Activated CD8-positive, alpha-beta memory T cell treated with anti-CD3 and anti-CD28 coated beads, Interleukin-2, amount 10 ng/mL, durations not matched to agents 7 days and 5 days (primary cell): Measurements from ENCODE around the gene ITPRIP. TPM values are rescaled to one million over a fixed set of nuclear protein-coding genes. Genes with fewer than 3 reads are reported as not detected.

Source experiments
- ATAC-seq: fragments of 150-1000 bp; cut with Tn5 transposase; one replicate; pipeline ENCODE4 v1.10.0; 2021; ENCODE audit warnings: moderate library complexity
- CTCF ChIA-PET: fragments of 350-600 bp; sonication (Branson Sonifier 250); formaldehyde crosslinking; loops from one replicate; lab custom pipeline; 2021; ENCODE audit warnings: antibody characterized with exemption; lab: Charles Lee
- DNase-seq: peaks from one replicate; pipeline ENCODE4 v3.0.0-alpha.2; 2020
- H3K27ac Mint-ChIP-seq: one replicate; pipeline ENCODE4 v1.8.0; 2021; ENCODE audit warnings: mild to moderate bottlenecking, mixed read lengths
- H3K27me3 Mint-ChIP-seq: one replicate; pipeline ENCODE4 v1.8.0; 2021; ENCODE audit warnings: mixed read lengths
- H3K36me3 Mint-ChIP-seq: one replicate; pipeline ENCODE4 v1.8.0; 2021; ENCODE audit warnings: mild to moderate bottlenecking, mixed read lengths
- H3K4me1 Mint-ChIP-seq: one replicate; pipeline ENCODE4 v1.8.0; 2021; ENCODE audit warnings: mixed read lengths
- H3K4me3 Mint-ChIP-seq: one replicate; pipeline ENCODE4 v1.8.0; 2021; ENCODE audit warnings: mild to moderate bottlenecking, moderate library complexity, mixed read lengths
- H3K9me3 Mint-ChIP-seq: one replicate; pipeline ENCODE4 v1.8.0; 2022; ENCODE audit warnings: low read depth, mixed read lengths
- total RNA-seq, 2 experiments: library from RNA; stranded (reverse); gene quantifications; one replicate each; pipeline ENCODE4 v1.2.3, GENCODE V29; 2021

Gene ITPRIP
- total RNA-seq, 2 experiments from 2014 or later, result 21.6 to 21.9 TPM

GRCh38 chr10:104274762-104275721, 63.2 kb downstream of the ITPRIP start:
- Mint-ChIP-seq H3K36me3 (no peaks in the 10 kb centered on the region), H3K4me3 (peak overlapping the region; percentile 52), H3K9me3 (no peaks in the 10 kb centered on the region), H3K27ac (no peak overlapping the region), H3K27me3 (peaks cover 24% of the 10 kb centered on the region), H3K4me1 (peaks cover 7% of the 10 kb centered on the region)
- peak; percentile 53 for DNase-seq
- CTCF ChIA-PET, result interaction anchor here (0.6 to 13.0 kb wide), 27 partner anchors 8 to 427 kb away, joined by 3 to 154 read pairs (median 6); partner anchors contain the start of genes CFAP58, GSTO1 and SFR1
- ATAC-seq, result peak; percentile 80

- DNase-seq (no peak), ATAC-seq (no peak)
- Mint-ChIP-seq H3K27me3 (peaks cover 24% of the 10 kb centered on the region), H3K4me3 (no peak overlapping the region), H3K9me3 (no peaks in the 10 kb centered on the region), H3K27ac (no peak overlapping the region), H3K36me3 (no peaks in the 10 kb centered on the region), H3K4me1 (peaks cover 10% of the 10 kb centered on the region)
- CTCF ChIA-PET, result interaction anchor here (0.8 to 13.0 kb wide), 26 partner anchors 9 to 386 kb away, joined by 3 to 154 read pairs (median 6); partner anchors contain the start of genes CFAP58, GSTO1 and SFR1
Observed at GRCh38 chr10:104273899-104274575, 64.2 kb downstream of the ITPRIP start.

DNA sequence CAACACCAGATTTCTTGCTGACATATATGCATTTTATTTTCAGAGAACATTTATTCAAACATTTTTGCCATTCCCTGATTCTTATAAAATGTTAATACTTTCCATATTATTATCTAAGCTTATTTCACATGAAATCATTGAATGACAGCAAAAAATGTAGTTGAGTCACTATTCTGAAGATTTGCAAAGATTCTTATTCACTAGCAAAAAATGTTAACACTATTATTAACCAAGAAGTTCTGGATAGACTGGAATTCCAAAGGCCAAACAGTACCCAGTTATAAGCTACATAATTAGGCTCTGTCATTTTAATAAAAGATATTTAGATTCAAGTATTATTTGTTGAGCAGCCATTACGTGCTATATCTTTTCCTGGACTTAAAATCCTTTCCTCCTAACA, 65.0 kb downstream of the ITPRIP start:
- no peak overlapping the region for H3K4me3 Mint-ChIP-seq
- CTCF ChIA-PET, result interaction anchor here (1.0 to 13.0 kb wide), 12 partner anchors 10 to 385 kb away, joined by 3 to 154 read pairs (median 8); partner anchors contain the start of genes CFAP58 and GSTO1
- no peak for DNase-seq

DNA sequence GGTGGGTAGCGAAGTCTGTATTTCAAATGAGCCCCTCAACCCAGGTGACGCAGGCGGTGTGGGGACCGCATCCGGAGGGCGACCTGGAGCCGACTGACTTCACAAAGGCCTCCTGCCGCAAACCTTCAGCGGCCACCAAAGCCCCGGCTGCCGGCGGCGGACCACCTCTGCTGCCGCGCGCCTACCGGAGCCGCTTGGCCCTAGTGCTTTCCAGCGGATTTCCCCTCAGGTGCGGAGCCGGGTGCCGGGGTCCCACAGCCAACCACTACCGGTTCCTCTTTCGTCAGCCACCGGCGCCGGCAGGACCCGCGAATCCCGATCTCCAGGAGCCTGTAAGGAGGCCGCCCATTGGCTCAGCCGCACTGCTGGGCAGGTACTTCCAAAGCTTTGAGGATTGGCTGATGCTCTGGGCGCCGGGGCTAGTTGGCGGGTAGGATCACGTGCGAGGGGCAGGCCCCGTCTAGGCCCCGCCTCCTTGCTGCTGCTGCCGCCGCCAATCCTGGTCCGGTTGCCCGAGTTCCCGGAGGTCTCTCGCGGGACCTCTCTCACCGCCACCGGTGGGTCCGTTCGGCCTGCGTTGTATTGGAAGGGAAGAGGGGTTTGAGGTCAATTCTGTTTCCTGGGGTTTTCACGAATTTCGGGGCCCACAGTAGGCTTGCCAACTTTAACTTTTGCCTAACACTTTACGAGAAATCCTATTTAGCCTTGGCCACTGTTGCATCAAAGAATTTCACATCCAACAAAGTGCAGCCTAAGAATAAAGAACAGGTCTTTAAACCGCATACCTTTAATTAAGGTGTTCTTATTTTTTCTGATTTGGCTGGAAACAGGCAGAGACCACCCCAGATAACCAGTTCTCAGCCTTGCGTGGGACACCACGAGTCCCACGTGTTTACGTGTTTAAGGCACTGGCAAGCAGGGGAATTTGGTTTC, 69.3 kb downstream of the ITPRIP start, which contains the start of gene GSTO2:
TSS of gene GSTO2 (plus strand) at position 472 of the 933 bp plus-strand sequence. CDS start 5,732 bp downstream, outside the sequence.
- Mint-ChIP-seq H3K27me3 (peaks cover 4% of the 10 kb centered on the region), H3K4me3 (peak within 1 kb of the TSS; percentile 91), H3K27ac (peak within 1 kb of the TSS; percentile 94), H3K4me1 (peaks cover 45% of the 10 kb centered on the region), H3K36me3 (peaks cover 43% of the 10 kb centered on the region), H3K9me3 (no peaks in the 10 kb centered on the region)
- peak; percentile 100 for DNase-seq
- CTCF ChIA-PET, result interaction anchor here (0.6 to 13.0 kb wide), 6 partner anchors 12 to 97 kb away, joined by 3 to 154 read pairs (median 5); partner anchors contain the start of gene CFAP58
- ATAC-seq, result peak; percentile 97

More for the DNA sequence above, 65.0 kb downstream of the ITPRIP start:
- ATAC-seq, result no peak
- peaks cover 13% of the 10 kb centered on the region for H3K4me1 Mint-ChIP-seq
- no peak overlapping the region for H3K27ac Mint-ChIP-seq
- peaks cover 2% of the 10 kb centered on the region for H3K36me3 Mint-ChIP-seq
- peaks cover 22% of the 10 kb centered on the region for H3K27me3 Mint-ChIP-seq
- no peaks in the 10 kb centered on the region for H3K9me3 Mint-ChIP-seq

- Mint-ChIP-seq H3K27me3 (no peaks in the 10 kb centered on the region), H3K9me3 (no peaks in the 10 kb centered on the region), H3K36me3 (peaks cover 48% of the 10 kb centered on the region), H3K4me3 (peak overlapping the region; percentile 91), H3K4me1 (peaks cover 47% of the 10 kb centered on the region), H3K27ac (peak overlapping the region; percentile 94)
- DNase-seq, result no peak
- CTCF ChIA-PET, result interaction anchor here (0.6 to 13.0 kb wide), 4 partner anchors 21 to 98 kb away, joined by 3 to 154 read pairs (median 10); partner anchors contain the start of gene CFAP58
- ATAC-seq, result no peak
Observed at GRCh38 chr10:104268405-104268712, 69.9 kb downstream of the ITPRIP start.

- Mint-ChIP-seq H3K27me3 (no peaks in the 10 kb centered on the region), H3K27ac (peak overlapping the region; percentile 94), H3K4me1 (peaks cover 47% of the 10 kb centered on the region)
Observed at GRCh38 chr10:104267721-104268404, 70.4 kb downstream of the ITPRIP start.

GRCh38 chr10:104264783-104265182, 73.5 kb downstream of the ITPRIP start:
- DNase-seq (no peak), ATAC-seq (no peak)
- Mint-ChIP-seq H3K9me3 (no peaks in the 10 kb centered on the region), H3K4me3 (no peak overlapping the region), H3K27ac (no peak overlapping the region), H3K36me3 (peaks cover 78% of the 10 kb centered on the region), H3K27me3 (no peaks in the 10 kb centered on the region), H3K4me1 (peaks cover 73% of the 10 kb centered on the region)
- CTCF ChIA-PET, result interaction anchor here (1.3 kb wide), 1 partner anchor 10 kb away, joined by 6 read pairs; no protein-coding TSS in a partner anchor

More at GRCh38 chr10:104267721-104268404, 70.4 kb downstream of the ITPRIP start:
- Mint-ChIP-seq H3K4me3 (peak overlapping the region; percentile 91), H3K36me3 (peaks cover 49% of the 10 kb centered on the region), H3K9me3 (no peaks in the 10 kb centered on the region)
- ATAC-seq (no peak), DNase-seq (no peak)
- CTCF ChIA-PET, result interaction anchor here (1.7 to 13.0 kb wide), 3 partner anchors 13 to 83 kb away, joined by 10 to 154 read pairs (median 17); partner anchors contain the start of gene GSTO1

GRCh38 chr10:104262055-104262454, 76.2 kb downstream of the ITPRIP start:
- Mint-ChIP-seq H3K27me3 (no peaks in the 10 kb centered on the region), H3K4me3 (no peak overlapping the region), H3K4me1 (peaks cover 77% of the 10 kb centered on the region), H3K36me3 (peaks cover 83% of the 10 kb centered on the region), H3K27ac (peak overlapping the region; percentile 57), H3K9me3 (no peaks in the 10 kb centered on the region)
- ATAC-seq (no peak), DNase-seq (no peak)
- CTCF ChIA-PET, result interaction anchor here (1.1 to 2.0 kb wide), 3 partner anchors 11 to 30 kb away, joined by 3 to 8 read pairs (median 4); no protein-coding TSS in a partner anchor

DNA sequence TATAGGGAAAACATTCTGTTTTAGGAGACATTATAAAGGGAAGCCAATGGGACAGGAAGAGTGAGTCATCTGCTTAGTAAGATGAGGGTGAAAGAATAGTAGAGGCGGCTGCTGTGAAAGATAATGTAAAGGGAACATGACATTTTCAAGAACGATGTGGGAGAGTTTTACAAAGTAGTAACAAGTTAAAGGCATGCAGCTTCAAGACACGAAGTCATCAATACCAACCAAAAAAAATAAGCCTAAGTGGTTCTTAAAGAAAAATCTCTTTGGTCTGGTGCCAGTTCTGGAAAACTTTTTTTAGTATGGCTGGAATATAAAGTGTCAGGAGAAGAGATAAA, 77.5 kb downstream of the ITPRIP start:
- peak overlapping the region; percentile 24 for H3K4me3 Mint-ChIP-seq
- peak; percentile 64 for ATAC-seq
- CTCF ChIA-PET, result interaction anchor here (1.2 kb wide), 1 partner anchor 14 kb away, joined by 3 read pairs; no protein-coding TSS in a partner anchor
- no peaks in the 10 kb centered on the region for H3K9me3 Mint-ChIP-seq
- H3K4me1 Mint-ChIP-seq, result peaks cover 77% of the 10 kb centered on the region
- peak overlapping the region; percentile 83 for H3K27ac Mint-ChIP-seq
- no peaks in the 10 kb centered on the region for H3K27me3 Mint-ChIP-seq
- no peak for DNase-seq
- H3K36me3 Mint-ChIP-seq, result peaks cover 76% of the 10 kb centered on the region

DNA sequence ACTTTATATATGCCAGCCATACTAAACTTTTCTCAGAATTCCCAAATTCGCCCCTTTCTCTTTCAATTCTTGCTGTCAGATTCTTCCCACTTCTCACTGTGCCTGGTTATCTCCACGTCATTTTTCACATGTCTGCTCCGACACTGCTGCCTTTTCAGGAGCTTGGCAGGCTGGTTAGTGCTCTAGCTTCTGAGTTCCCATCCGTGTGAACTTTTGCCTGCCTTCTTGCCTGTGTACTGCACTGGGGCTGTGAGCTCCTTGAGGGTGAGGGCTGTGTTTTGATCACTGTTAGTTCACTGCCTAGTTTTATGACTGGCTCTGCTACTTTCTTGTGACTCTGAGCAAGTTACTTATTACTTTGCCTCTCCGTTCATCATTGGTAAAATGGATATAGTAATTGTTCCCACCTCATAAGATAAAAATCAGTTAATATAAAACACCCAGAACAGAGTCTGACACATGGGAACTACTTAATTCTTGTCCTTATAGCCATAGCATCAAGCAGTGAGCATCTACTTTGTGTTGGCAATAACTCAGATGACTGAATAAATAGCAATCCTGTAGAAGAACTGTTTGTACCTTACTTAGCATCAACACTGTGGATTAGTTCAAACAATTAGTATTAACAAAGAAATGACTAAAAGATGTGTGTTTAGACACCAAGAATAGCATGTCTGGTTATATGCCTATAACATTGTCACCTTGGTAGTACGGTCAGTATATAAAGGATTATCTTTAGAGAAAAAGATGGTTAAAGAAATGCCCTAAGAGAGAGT, 78.1 kb downstream of the ITPRIP start:
- ATAC-seq, result no peak
- Mint-ChIP-seq H3K4me1 (peaks cover 72% of the 10 kb centered on the region), H3K4me3 (peak overlapping the region; percentile 24), H3K9me3 (no peaks in the 10 kb centered on the region), H3K36me3 (peaks cover 74% of the 10 kb centered on the region), H3K27me3 (no peaks in the 10 kb centered on the region), H3K27ac (peak overlapping the region; percentile 83)
- DNase-seq, result no peak
- CTCF ChIA-PET, result interaction anchor here (1.2 kb wide), 2 partner anchors 14 to 91 kb away, joined by 3 read pairs; no protein-coding TSS in a partner anchor
